GM19438 (cell line): ENCODE results near the gene TMEM147.

Source experiments
- ATAC-seq: cut with Tn5 transposase; IDR thresholded peaks from one replicate; pipeline ENCODE4 v1.9.1; 2021; ENCODE audit warnings: low read depth; ENCODE audit not compliant: unreplicated experiment

The TMEM147 gene

DNA sequence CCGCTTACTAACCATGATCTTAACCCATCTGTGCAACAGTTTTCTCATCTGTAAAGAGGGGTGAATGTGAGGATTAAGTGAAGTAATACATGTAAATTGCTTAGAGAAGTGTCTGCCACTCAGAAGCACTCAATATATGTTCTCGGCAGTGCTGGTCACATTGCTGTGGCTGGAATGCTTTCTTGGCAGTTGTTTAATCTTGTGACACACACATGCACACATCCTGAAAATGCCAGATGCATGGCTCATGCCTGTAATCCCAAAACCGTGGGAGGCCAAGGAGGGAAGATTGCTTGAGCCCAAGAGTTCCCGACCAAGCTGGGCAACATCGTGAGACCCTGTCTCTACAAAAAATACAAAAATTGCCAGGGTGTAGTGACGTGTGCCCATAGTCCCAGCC, 27.1 kb upstream of the TMEM147 start:
- no peak for ATAC-seq

DNA sequence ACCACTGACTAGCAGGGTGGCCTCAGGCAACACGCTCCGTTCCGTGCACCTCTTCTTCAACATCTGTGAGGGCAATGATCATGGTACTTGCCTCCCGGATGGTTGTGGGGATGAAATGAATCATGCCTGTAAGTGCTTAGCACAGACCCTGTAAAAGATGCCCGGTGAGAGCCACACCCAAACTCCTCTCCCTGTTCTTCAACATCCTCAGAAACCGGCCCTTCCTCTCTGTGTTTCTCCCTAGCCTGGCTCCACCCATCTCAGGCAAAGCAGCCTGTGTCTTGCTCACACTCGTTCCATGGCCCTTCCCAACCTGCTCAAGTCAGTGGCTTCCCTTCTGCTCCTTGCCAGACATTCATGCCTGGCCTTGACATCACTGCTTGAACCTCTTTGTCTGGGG, 26.1 kb upstream of the TMEM147 start:
- ATAC-seq = no peak

DNA sequence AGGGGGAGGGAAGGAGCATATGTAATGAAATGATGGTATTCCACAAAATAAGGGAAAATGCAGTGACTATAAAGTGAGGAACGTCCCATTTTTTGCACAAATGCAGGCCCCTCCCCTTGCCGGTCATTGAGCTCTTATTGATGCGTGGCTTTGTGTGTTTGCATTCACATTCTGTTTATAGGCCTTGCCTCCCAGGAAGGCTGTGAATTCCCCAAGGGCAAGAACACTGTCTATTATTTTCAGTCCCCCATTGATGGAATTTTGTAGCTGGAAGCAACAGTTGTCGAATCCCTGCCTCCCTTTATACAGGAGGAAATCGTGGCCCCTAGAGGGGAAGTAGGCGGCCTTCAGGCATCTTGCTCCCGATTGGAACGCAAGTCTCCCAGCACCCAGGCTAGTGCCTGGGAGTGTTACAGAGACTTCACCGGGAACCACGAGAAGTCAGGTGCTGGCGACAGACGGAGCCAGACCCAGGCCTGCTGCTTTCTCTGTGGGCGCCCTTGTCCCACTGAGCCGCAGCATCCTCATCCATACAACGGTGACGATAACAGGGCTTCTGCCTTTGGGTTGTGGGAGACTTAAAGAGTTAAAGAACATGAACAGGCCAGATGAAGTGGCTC, 24.2 kb upstream of the TMEM147 start:
- no peak for ATAC-seq

DNA sequence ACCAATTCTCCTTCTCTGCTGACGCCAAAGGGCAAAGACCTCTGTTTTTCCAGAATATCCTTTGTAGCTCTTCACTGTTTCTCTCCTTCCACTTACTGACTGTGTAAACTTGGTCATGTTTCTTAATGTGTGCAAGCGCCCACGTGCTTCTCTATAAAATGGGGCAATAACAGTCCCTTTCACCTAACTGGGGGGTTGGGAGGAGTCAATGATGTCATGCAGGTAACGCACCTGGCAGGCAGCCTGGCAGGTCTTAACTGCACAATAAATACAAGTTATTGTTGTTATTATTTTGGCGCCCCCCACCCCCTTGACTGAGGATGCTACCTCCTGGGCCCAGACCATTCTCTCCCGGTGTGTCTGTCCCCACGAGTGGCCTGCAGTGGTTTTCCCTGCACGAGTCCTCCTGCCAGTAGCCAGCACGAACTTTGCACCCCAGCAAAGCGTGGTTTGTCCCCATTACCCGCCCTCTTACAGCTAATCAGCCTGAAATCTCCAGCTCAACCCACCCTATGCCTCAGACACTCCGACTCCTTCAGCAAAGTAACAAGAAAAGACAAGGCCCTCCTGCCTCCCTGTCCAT, 22.6 kb upstream of the TMEM147 start:
- no peak for ATAC-seq

DNA sequence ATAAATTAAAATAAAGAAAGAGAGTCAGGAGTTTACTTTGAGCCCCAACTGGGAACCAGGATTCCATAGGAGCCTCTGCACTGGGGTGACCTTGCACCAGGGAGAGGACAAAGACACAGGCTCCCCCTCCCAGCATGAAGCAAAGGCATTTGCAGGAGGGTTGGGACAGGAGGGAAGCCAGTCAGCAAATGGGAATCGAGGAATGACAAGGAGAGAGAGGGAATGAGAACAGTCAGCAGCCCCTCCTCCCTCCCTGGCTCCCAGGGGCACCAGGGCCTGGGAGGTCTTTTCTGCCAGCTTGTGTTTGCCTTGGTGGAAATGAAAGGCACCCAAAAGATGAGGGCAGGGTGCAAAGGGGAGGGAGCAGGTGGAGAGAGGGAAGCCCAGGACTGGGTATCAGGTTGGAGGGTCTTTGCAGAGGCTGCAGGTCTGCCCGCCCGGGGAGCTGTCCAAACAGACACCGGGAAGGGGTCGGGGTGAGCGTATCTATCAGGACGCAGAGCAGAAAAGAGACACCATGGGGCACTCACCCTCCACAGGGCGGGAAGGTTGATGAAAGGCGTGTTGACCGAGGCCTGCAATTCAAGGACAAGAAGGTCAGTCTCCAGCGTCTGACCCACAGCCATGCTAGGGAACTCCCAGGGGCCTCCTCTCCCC, 21.1 kb upstream of the TMEM147 start:
- ATAC-seq = no peak

DNA sequence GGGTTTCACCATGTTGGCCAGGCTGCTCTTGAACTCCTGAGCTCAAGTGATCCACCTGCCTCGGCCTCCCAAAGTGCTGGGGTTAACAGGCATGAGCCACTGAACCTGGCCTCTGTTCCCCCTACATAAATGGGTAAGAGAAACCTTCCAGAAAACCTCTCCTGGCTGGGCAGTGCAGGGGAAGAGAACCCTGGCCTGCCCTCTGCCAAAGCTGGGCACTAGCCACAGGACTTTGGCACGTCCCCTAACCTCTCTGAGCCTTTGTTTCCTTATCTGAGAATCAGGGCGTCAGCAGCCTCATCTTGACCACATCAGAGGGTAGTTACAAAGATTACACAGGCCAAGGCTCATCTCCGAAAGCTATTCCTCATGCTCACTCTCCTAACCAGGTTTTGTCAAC, 19.6 kb upstream of the TMEM147 start:
- no peak for ATAC-seq

DNA sequence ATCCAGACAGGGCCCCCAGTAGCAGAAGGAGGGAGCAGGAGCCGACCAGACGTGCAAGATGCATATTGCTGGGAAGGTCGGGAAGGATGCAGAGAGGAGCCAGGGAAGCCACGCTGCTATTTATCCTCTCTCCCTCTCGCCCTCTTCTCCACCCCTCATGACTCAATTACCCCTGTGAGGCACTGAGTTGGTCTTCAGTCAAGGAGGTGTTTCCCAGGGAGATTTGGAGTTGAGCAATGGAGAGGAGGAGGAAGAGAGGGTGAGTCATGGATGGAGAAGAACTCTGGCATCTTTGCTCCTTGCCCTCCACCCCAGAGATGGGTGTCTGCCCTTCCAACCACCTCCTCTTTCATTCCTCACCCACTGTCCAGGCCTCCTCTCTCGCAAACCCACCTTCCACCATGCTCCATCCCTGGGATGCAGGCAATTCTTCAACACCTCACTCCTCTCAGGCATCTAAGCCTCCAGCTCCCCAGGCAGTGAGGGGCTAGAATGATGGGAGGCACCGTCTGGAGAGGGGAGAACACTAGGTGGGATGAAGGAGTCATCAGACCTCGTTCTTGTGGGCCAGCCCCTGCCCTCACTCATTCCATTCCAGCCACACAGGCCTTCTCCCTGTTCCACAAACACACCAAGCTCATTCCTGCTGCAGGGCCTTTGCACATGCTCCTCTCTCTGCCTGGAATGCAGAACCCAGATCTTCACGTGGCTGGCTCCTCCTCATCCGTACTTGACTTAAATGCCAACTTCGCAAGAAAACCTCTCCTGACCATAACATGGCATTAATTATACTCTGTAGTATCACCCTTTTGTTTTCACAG, 17.0 kb upstream of the TMEM147 start, which contains the start of gene SBSN:
TSS of gene SBSN (minus strand) at position 94 of the 821 bp plus-strand sequence. CDS start at position 64, 30 bp downstream.
- ATAC-seq = no peak

DNA sequence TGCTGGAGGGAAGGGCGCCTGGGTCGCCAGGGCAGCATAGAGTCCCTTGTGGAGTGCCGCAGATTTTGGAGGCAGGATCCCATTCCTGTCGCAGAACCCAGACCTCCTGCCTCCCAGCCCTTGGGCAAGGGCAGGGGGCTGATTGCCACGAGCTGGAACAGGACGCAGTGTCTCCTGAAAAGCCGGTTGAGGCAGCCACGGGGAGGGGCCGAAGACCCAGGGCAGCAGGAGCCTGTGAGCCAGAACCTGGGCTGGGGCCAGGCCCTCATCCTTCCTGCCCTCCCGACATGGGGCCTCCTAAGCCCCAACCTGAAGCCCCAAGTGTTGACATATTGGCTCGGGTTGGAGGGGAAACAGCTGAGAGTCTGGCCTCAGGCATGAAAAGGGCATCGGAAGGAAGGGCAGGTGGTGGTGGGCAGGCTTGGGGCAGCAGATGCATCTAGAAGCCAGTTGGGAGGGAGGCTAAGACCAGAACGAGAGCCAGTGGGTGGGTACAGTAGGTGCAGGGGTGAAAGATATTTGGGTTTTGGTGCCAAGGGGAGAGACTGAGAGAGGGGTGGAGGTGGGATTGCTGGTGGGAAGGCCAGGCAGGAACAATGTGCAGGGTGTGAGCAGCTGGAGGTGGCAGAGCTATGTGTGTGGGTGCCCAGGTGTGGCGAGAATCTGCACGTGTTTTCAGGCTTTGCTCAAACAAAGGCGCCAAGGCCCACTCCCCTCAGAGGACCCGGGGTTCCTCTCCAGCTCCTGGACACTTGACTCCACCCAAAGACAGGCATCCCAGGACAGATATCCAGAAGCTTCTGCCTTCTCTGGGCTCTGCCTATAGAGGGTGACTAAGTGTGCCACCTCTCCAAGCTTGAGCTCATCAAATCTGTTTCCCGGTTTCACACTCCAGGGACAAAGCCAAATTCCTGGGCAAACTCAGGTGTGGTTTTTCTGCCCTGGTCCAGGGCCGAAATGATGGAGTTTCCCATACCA, 15.9 kb upstream of the TMEM147 start:
- ATAC-seq = no peak

DNA sequence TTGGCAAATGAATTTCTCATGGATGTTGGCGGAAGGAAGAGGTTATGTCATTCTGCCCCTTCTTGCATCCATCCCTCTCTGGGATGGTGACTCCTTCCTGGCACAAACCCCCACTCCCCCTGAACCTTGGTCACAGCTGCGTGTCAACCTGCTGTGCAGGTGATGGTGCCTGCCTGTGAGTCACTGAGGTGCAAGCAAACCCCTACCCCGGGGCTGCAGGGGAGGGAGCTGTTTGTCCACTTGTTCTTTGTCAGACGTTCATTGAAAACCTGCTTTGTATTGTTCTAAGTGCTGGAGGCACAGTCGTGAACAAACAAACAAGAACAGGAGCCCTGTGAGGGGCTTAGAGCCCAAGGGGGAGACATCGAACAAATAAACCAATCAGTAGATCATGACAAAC, 14.1 kb upstream of the TMEM147 start:
- no peak for ATAC-seq

DNA sequence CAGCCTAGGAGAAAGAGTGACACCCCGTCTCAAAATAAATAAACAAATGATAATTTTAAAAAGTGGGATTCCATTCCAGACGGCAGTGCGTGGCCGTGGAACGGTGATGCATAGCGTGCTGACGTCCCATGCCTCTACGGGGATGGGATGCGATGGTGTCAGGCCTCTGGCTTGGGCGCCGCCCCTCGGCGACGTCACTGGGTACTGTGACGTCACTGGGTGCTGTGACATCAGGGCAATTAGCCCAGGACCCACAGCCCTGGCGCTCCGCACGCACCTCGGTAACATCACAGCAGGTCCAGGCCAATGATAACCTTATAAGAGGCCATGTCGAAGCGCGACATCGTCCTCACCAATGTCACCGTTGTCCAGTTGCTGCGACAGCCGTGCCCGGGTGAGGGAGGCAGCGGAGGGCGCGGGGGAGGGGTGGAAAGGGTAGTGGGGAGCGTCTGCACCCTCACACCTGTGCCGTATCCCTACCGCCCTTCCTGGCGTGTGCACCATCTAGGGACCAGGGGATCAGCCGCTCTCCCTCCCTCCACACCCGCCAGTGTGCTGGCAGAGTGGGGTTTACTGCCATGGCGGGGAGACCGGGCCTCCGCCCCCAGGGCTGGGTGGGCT, 12.1 kb upstream of the TMEM147 start, which contains the start of gene GAPDHS:
TSS of gene GAPDHS (plus strand) at position 256 of the 621 bp plus-strand sequence. CDS start at position 328, 72 bp downstream.
- ATAC-seq = no peak

DNA sequence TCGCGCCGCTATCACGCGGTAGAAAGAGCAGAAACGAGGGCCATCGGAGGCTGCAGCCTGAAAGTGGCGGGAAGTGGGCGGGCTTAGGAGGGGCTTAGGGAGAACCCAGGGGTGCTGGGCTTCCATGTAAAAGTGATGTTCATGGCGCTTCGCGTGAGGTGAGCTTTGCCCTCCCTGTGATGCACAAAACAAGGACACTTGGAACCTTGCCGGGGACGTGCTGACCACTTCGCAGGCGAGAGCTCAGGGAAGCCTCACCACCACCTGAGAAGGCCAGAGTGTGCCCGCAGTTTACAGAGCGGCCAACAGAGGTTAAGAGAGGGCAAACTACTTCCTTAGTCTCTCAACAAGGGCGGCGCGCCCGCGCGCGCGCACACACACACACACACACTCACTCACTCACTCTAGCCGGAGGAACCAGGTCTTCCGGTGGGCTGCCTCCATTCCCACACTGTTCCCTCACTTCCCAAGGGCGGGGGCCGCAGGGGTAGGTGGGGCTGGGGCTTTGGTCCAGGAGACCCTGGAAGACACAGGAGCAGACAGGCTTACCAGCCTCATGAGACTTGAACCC, 11.5 kb upstream of the TMEM147 start:
- ATAC-seq = no peak

DNA sequence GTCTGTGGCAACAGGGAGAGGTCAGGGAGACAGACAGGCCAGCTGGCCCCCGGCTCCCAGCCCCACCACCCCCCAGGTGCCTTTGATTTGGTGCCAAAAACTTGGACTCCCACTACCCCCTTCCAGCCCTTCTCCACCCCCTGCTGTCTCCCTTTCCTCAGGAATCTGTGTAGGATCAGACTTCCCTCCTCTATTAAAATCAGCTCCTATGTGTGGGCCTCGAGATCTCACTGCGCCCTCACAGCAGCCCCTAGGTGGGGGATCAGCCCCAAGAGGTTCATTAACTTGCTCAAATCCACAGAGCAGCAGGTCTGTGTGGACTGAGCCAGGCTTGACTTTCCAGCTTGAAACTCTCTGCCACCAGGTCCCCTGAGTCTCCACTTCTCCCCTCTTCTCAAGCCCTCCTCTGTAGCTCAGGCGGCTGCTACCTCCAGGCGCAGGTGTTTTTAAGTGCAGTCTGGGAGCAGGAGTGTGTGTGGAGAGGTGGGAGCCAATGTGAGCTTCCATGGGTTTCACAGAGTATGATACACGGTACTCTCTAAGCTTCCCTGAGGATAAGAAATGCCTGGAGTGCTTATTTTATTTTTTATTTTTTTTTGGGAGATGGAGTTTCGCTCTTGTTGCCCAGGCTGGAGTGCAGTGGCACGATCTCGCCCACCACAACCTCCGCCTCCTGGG, 10.5 kb upstream of the TMEM147 start:
- ATAC-seq = no peak

DNA sequence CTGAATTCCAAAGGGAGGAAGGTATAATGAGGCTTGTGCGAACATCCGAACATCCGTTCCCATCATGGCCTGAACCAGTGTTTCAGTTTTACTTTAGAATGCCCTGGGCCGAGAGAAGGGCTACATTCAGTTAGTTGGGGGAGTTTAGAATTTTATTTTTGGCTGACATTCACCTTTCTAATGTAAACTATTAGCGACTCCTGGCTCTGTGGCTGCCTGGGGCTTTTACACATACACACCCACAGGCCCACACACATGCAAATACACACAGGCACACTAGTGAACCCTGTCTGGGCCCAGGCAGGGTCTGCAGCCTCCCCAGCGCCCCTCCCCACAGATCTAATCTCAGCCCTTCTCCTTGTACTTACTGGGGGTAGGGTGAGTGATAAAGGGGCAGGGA, 6.1 kb upstream of the TMEM147 start:
- ATAC-seq = no peak

DNA sequence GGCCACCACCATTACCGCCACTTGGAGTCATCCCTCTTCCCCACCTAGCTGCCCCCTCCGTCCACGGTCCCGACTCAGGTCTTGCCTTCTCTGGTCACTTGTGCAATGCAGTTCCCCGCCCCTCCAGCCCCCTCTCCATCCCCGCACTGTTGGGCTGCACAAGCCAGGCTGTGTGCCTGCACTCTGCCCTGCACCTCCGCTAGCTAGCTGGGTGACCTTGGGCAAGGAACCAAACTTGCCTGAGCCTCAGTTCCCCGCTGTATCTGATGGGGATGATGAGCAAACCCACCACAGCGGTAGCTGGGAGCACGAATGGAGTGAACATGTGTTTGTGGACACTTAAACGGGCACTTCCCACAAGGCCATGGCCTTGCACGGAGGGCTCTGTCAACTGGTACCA, 5.6 kb upstream of the TMEM147 start:
- ATAC-seq = no peak

DNA sequence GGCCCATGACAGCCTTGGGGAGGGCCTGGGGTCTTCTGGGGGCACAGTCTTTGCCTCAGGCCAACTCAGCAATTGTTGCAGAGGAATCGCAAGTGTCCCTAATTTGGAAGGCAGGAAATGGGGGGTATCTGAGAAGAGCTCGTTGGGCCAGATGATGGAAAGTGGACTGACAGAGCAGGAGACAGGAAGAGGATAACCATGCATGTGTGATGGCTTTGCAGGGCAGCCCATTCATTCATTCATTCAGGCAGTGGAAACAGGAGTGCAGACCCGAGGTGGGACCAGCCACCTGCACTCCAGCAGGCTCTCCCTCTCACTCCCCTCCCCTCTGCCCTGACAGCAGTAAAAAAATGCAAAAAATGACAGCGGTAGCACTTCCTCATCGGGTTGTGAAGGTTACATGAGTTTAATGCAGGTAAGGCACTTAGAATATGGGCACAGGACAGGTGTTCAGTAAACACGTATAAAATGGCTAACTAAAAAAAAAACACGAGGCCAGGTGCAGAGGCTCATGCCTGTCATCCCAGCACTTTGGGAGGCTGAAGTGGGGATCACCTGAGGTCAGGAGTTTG, 5.0 kb upstream of the TMEM147 start:
- no peak for ATAC-seq

DNA sequence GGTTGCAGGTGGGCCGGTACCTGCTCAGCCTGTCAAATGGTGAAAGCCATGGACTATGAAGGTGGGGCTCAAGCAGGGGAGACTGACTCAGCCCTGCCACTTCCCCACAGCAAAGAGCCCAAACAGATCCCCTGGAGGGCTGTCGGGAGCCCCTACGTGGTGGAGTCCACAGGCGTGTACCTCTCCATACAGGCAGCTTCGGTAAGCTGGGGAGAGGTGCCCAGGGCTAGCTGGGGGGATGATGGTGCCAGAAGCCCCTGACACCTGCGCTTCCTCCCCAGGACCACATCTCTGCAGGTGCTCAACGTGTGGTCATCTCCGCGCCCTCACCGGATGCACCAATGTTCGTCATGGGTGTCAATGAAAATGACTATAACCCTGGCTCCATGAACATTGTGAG, 3.2 kb upstream of the TMEM147 start:
- ATAC-seq = no peak

DNA sequence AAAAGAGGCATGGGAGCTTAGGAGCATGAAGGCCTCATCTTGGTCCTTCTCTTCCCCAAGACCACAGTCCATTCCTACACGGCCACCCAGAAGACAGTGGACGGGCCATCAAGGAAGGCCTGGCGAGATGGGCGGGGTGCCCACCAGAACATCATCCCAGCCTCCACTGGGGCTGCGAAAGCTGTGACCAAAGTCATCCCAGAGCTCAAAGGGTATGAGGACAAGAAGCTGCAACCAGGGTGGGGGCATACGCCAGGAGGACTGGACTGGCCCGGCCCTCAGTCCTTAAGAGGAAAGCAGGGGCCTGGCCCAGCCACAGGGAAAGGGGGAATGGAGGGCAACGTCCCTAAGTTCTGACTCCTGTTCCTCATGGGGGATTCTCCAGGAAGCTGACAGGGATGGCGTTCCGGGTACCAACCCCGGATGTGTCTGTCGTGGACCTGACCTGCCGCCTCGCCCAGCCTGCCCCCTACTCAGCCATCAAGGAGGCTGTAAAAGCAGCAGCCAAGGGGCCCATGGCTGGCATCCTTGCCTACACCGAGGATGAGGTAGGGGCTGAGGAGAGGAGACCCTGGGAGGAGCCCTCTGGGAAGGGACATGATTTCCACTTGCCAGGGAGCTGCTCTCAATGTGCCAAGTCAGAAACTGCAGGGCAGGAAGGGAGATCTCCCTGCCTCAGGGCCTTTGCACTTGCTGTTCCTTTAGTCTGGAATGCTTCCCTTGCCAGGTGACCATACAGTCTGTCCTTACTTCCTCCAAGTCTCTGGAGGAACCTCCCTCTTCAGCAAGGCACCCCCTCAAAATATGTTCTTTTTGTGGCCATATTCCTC, 1.9 kb upstream of the TMEM147 start:
- ATAC-seq = no peak
